GM18907 (cell line): Measurements from ENCODE around the gene SLC30A4.

ENCODE experiments used
- ATAC-seq: cut with Tn5 transposase; IDR thresholded peaks from one replicate; pipeline ENCODE4 v1.9.1; 2021; ENCODE audit warnings: mild to moderate bottlenecking, moderate library complexity; ENCODE audit not compliant: unreplicated experiment

SLC30A4 gene

DNA sequence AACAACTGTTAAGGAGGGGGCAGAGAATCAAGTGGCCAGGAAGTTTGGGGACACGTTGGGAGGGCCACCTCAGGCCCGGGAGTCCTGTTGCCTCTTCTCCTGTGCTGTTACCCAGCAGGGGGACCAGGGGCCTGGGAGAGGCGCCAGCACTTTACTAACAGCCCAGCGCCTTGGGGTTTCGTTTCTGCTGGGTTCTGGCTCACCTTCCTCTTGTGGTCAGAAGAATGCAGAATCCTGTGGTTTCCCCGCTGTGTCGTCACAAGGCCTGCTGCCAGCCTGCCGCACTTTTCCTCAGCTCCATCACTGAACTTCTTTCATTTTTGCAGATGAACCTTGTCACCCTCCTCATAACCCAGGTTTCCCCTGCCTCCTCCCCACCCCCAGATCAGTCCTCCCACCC is 67.7 kb downstream of the SLC30A4 start:
- ATAC-seq = peak; percentile 64

- ATAC-seq = no peak
Measured at GRCh38 chr15:45451265-45451664, 71.3 kb downstream of the SLC30A4 start.

DNA sequence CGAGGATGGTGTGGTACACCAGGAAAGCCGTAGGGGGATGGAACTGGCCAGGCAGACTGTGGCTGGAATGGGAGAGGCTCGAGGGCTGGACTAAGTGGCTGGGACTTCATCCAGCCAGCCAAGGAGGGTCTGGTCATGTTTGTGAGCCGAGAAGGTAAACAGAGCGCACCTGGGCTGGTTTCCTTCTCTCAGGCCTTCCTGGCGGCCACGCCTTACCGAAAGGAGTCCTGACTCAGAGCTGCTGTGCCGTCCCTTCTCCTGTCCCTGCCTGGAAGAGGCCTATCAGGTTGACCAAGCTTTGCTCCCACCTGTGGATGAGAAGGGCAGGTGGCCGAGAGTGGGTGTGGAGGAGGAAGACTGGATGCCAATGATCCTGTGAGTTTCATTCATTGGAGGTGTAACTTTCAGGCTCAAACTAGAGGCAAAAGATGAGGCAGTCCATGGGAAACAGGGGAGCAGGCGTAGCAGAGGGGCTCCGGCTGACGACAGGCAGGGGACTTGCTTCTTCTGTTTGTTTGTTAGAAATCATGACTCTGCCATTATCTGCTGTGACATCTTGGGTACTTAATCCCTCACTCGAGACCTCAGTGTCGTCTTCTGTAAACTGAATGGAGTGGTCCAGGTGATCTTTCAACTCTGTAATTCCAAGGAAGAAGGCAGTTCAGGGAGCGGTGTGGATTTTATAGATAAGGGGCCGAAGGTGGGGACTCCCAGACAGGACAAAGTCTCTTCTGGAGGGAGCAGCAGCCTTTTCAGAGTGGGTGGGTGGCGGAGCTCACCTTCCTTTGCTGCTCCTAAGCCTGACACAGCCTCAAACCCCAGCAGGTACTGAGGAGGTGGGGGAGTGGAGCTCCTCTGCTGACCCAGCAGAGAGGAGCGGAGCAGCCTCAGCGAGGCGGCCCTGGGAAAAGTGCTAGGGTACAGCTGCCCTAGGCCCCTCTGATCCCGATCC is 72.4 kb downstream of the SLC30A4 start:
- no peak for ATAC-seq

DNA sequence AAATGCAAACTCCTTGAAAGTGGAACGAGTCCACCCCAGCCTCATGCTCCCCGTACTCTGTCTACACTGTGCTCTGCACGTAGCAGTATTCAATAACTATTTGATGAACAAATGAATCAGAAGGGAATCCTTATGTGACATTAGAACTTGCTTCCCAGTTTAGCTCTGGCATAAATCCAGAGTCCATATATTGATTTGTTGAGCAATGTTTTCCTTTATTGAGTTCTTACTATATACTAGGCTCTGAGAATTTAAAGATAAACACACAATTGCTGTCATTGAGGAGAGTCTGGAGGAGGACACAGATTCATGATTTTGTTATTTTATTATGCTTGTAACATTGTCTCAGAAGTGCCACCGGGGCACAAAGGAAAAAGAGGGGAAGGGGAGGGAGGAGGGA is 73.2 kb downstream of the SLC30A4 start:
- no peak for ATAC-seq

DNA sequence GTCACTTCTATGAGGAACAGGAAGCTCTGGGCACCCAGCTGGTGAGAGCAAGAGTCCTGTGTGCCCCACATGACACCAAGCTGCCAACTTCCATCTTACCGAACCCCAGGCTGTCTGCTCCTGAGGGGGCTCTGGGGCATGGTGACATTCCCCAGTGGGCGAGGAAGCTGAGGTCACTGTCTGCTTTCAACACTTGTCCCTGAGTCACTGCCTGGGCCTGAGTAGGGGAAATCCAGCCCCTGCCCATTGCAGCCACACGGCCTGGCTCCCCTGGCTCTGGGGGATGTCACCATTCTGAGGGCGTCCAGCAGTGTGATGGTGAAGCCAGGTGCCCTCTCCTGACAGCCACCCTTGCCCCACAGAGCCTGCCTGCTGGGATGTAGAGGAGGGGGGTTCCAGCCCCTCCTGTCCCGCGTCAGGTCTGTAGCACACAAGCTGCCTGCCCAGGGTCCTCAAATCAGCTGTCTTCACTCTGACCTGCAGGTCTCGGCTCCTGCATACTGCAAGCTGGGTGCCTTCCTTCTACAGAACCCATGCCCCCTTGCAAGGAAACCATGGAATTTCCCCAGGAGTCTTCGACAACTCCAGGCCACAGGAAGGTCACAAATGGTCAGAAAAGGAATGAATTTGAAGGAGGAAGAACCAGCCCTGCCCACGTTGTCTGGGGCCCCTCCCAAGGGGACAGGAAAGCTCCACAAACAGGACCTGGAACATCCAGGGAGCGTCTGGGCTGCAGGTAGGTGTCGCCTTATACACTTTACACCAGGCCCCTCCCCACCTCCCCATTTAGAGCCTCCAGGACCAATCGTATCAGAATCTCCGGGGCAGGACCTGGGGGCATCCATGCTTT is 74.3 kb downstream of the SLC30A4 start:
- ATAC-seq = no peak

DNA sequence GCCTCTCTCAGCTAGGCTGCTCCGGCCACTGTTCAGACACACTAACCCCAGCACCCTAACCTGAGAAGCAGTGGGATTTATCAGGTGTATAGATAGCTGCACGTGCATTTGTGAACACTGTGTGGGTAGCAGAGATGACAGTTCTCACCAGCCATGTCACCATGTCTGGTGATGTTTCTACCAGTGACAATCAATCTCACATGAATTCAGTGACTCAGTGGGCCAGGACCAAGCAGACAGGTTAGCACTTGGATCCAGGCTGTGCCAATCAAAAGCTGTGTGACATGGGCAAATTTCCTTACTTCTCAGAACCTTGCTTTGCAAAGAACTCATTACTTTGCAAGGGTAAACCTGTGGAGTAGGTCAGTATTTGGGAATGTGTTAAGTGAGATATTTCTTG is 78.9 kb downstream of the SLC30A4 start:
- no peak for ATAC-seq

- no peak for ATAC-seq
Measured at GRCh38 chr15:45442507-45443135, 79.9 kb downstream of the SLC30A4 start.

GRCh38 chr15:45441686-45442085 is 80.9 kb downstream of the SLC30A4 start:
- no peak for ATAC-seq

DNA sequence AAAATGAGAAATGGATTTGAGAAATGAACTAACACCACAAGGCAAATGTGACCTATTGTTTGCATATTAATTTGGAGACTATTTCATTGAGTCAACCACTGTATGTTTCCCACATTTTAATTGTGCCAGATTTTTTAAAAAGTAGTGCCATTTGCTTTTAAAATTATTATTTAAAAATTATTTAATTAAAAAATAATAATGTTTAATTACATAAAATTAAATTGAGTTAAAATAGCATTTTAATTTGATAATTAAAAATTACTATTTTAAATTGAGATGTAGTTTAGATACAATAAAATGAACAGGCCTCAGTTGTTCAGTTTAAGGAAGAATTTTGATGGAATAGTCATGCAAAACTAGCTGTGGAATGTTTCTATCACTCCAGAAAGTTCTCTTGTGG is 81.5 kb downstream of the SLC30A4 start:
- no peak for ATAC-seq

- no peak for ATAC-seq
Measured at GRCh38 chr15:45439521-45440260, 82.9 kb downstream of the SLC30A4 start.

- no peak for ATAC-seq
Measured at GRCh38 chr15:45435124-45435903, 87.2 kb downstream of the SLC30A4 start.

DNA sequence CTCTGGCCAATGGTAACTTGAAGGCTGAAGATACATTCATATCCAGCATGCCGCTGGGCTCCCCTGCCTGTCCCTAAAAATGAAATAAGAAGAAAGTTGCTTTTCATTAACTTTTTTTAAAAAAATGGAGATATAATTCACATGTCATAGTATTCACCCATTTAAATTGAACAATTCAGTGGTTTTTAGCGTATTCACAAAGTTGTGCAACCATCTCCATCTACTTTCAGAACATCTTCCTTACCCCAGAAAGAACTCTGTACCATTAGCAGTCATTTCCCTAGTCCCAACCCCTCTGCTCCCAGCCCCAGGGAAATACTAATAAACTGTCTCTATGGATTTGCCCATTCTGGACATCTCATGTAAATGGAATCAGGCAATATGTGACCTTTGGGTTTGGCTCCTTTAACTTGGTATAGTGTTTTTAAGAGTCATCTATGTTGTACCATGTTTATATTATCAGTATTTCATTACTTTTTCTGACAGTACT is 88.4 kb downstream of the SLC30A4 start:
- ATAC-seq = no peak

DNA sequence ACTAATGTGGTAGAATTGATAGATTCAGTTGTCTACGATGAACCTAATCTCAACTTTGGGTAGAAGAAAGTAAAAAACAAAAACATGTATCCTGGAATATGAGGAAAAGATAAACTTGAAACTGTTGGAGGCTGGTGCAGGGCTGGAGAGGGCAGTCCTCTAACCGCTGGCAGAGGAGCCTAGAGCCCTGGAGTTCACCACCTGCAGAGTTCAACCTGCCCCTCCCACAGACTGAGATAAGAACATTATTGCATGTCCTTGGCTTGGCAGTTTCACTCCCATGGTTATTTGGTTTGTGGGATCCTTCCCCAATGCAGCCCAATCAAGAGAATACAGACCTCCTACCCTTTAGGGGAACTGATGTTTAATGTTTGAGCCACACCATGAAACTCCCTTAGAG is 91.0 kb downstream of the SLC30A4 start:
- ATAC-seq = no peak

DNA sequence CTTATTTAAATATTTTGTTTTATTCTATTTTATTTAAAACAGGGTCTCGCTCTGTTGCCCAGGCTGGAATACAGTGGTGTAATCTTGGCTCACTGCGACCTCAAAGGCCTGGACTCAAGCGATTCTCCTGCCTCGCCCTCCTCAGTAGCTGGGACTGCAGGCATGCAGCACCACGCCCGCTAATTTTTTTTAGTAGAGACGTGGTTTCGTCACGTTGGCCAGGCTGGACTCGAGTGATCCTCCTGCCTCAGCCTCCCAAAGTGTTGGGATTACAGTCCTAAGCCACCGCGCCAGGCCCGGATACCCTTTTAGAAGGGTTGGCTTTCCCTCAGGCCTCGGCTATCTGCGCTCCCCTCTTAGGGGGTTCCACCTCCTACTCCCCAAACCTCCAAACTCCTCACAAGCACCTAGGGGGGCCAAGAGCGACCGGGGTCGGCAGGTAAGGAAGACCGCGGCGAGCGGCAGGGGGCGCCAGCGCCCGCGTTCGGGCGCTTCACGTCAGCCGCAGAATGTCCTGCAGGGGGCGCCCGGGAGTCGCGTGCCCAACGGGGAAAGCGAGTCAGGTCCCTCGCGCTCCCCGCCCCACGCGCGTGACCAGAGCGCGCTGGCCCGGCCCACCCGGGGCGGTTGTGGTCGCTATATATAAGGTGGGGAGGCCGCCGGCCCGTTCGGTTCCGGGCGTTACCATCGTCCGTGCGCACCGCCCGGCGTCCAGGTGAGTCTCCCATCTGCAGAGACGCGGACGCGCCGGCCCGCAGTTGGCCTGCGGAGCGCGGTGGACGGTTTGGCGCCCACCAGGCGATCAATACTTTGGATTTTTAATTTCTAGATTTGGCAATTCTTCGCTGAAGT is 92.4 kb downstream of the SLC30A4 start:
- peak; percentile 75 for ATAC-seq
